GM12891 (cell line): ENCODE results near the gene ALDOA.

ENCODE experiments used
- POLR2A ChIP-seq: IDR thresholded peaks from 2 replicates; pipeline ENCODE4 v1.6.1; 2011; ENCODE audit warnings: low read depth, low read length, control low read depth
- POLR2AphosphoS5 ChIP-seq: IDR thresholded peaks from 2 replicates; pipeline ENCODE4 v1.6.1; 2011; ENCODE audit warnings: low read depth, low read length, control low read depth
- POU2F2 ChIP-seq: IDR thresholded peaks from 2 replicates; pipeline ENCODE4 v1.6.1; 2011; ENCODE audit warnings: low read depth, mild to moderate bottlenecking, control low read depth, low read length, moderate library complexity
- SPI1 ChIP-seq: IDR thresholded peaks from 2 replicates; pipeline ENCODE4 v1.6.1; 2011; ENCODE audit warnings: low read depth, low read length, control low read depth
- TAF1 ChIP-seq: IDR thresholded peaks from 2 replicates; pipeline ENCODE4 v1.6.1; 2011; ENCODE audit warnings: low read depth, low read length, control low read depth

DNA sequence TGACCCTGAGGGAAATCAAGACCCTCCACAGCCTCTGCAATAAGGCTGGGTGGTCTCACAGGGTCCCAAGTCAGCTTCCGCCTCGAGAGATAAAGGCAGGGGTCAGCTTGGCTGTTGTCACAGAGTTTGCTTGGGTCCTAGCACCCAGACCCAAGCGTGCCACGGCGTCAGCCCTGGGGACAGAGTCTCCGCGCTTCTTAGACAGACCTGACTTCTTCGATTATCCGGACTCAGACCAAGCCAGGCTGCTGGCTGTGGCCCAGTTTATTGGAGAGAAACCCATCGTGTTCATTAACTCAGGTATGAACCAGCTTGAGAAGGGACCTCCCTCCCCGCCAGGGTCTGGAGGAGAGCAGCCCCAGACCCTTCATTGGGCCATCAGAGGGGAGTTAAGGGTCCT, 42.0 kb upstream of the ALDOA start:
- no peak for TF ChIP-seq POLR2AphosphoS5
- no peak for TF ChIP-seq TAF1
- no peak for TF ChIP-seq POLR2A
- no peak for TF ChIP-seq SPI1
- TF ChIP-seq POU2F2 = no peak
